ENCODE measurements around the gene PRELP. TPM values are rescaled to one million over a fixed set of nuclear protein-coding genes. Genes with fewer than 3 reads are reported as not detected.
A peak's percentile ranks its signal among the peaks of the same experiment; 100 is the strongest.

PRELP gene
- total and polyA plus RNA-seq, 9 of the 15 experiments (the other 6 are each of a cell fraction or from before 2014, with no cell fraction given) = 0.04 TPM; not detected in 8

- TF ChIP-seq, protein P1, sequence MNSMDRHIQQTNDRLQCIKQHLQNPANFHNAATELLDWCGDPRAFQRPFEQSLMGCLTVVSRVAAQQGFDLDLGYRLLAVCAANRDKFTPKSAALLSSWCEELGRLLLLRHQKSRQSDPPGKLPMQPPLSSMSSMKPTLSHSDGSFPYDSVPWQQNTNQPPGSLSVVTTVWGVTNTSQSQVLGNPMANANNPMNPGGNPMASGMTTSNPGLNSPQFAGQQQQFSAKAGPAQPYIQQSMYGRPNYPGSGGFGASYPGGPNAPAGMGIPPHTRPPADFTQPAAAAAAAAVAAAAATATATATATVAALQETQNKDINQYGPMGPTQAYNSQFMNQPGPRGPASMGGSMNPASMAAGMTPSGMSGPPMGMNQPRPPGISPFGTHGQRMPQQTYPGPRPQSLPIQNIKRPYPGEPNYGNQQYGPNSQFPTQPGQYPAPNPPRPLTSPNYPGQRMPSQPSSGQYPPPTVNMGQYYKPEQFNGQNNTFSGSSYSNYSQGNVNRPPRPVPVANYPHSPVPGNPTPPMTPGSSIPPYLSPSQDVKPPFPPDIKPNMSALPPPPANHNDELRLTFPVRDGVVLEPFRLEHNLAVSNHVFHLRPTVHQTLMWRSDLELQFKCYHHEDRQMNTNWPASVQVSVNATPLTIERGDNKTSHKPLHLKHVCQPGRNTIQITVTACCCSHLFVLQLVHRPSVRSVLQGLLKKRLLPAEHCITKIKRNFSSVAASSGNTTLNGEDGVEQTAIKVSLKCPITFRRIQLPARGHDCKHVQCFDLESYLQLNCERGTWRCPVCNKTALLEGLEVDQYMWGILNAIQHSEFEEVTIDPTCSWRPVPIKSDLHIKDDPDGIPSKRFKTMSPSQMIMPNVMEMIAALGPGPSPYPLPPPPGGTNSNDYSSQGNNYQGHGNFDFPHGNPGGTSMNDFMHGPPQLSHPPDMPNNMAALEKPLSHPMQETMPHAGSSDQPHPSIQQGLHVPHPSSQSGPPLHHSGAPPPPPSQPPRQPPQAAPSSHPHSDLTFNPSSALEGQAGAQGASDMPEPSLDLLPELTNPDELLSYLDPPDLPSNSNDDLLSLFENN (IDR thresholded peaks at IDR 0.05; ENCODE audit: low read depth in 2 of 2, low read length in 2 of 2) = 0 out of 4 replicates have a peak, but pooled peaks of 1 of the 2 experiments have one; percentile 48
- TF ChIP-seq ZNF445 (CRISPR knock-in tag; IDR thresholded peaks at IDR 0.05; ENCODE audit: low read depth) (no peak), CC2D1A (IDR thresholded peaks at IDR 0.05) (peak; percentile 59; the same call in 1 of the 2 replicates), ZKSCAN1 (IDR thresholded peaks at IDR 0.05; ENCODE audit: low read depth, low read length) (no peak), RB1 (IDR thresholded peaks at IDR 0.05; ENCODE audit: low read depth) (peak; percentile 60), REST (IDR thresholded peaks at IDR 0.05; ENCODE audit: borderline replicate concordance) (peak; percentile 88), REST (CRISPR knock-in tag; IDR thresholded peaks at IDR 0.05; ENCODE audit: low read depth) (no peak), ZNF175 (CRISPR knock-in tag; IDR thresholded peaks at IDR 0.05; ENCODE audit: low read depth) (no peak), PBX2 (CRISPR knock-in tag; IDR thresholded peaks at IDR 0.05; ENCODE audit: low read depth) (no peak), PBX2 (tag; conservative IDR thresholded peaks at IDR 0.05; ENCODE audit: low read depth) (peak; percentile 49; the same call in 1 of the 2 replicates), ARID2 (IDR thresholded peaks at IDR 0.05) (peak; percentile 77)
These were observed 29.0 kb downstream of the PRELP start (continued) for GRCh38 chr1:203504400-203505250.
